C4-2B (cell line): ENCODE data around the gene CCDC167.

Experiments used
- H3K27ac ChIP-seq: fragments of 450-650 bp; 2 replicates; pipeline ENCODE4 v1.5.1; 2017
- CTCF ChIP-seq: fragments of 450-650 bp; conservative IDR thresholded peaks from 2 replicates; pipeline ENCODE4 v1.5.1; 2017; ENCODE audit warnings: mild to moderate bottlenecking
- ZFX ChIP-seq: fragments of 450-650 bp; IDR thresholded peaks from 2 replicates; pipeline ENCODE4 v1.6.1; 2017

Gene CCDC167

GRCh38 chr6:37521674-37522073 lies 22.0 kb upstream of the CCDC167 start:
- TF ChIP-seq ZFX (no peak), CTCF (no peak)
- H3K27ac ChIP-seq: no peak overlapping the region

GRCh38 chr6:37520926-37521325 lies 21.2 kb upstream of the CCDC167 start:
- TF ChIP-seq ZFX (no peak), CTCF (no peak)
- no peak overlapping the region for H3K27ac ChIP-seq

- TF ChIP-seq ZFX (no peak), CTCF (no peak)
- no peak overlapping the region for H3K27ac ChIP-seq
These were observed 19.8 kb upstream of the CCDC167 start for GRCh38 chr6:37519461-37519860.

GRCh38 chr6:37518116-37518515 lies 18.4 kb upstream of the CCDC167 start:
- TF ChIP-seq ZFX (no peak), CTCF (no peak)
- H3K27ac ChIP-seq: no peak overlapping the region

GRCh38 chr6:37517411-37517812 lies 17.7 kb upstream of the CCDC167 start:
- peak overlapping the region; percentile 73; the same call in 1 of the 2 replicates for H3K27ac ChIP-seq
- no peak for TF ChIP-seq ZFX
- no peak for TF ChIP-seq CTCF

- TF ChIP-seq ZFX (no peak), CTCF (no peak)
- peak overlapping the region; percentile 73 for H3K27ac ChIP-seq
These were observed 17.3 kb upstream of the CCDC167 start for GRCh38 chr6:37516920-37517405.

GRCh38 chr6:37516076-37516919 lies 16.6 kb upstream of the CCDC167 start:
- TF ChIP-seq CTCF (no peak), ZFX (peak; percentile 55; the same call in 1 of the 2 replicates)
- peak overlapping the region; percentile 73 for H3K27ac ChIP-seq
